CD14-positive monocyte (primary cell): ENCODE results near the gene TMEM187. TPM values are rescaled to one million over a fixed set of nuclear protein-coding genes. Genes with fewer than 3 reads are reported as not detected.

Experiments used
- DNase-seq, 3 donors: peaks; one replicate each; pipeline ENCODE4 v3.0.0-alpha.2; 2011 to 2022
- H2AFZ ChIP-seq: 2 replicates; pipeline ENCODE4 v1.6.0; 2012; ENCODE audit warnings: mild to moderate bottlenecking, low read depth, low read length, inconsistent platforms; ENCODE audit not compliant: insufficient read depth, poor library complexity, severe bottlenecking
- H3K27ac ChIP-seq, 2 donors: 1 replicate in 1 of 2; 2 replicates in 1 of 2; pipeline ENCODE4 v1.5.1; 2012 to 2013; ENCODE audit warnings: low read length in 2 of 2, control low read depth in 1 of 2, inconsistent platforms in 1 of 2, low read depth in 1 of 2, mild to moderate bottlenecking in 1 of 2
- H3K27me3 ChIP-seq, 2 donors: one replicate each; pipeline versions ENCODE4 v1.6.0 to v1.6.1; 2011 to 2013; ENCODE audit warnings: low read length in 2 of 2; ENCODE audit not compliant: control insufficient read depth in 2 of 2, insufficient read depth in 2 of 2
- H3K36me3 ChIP-seq, 2 donors: replicated peaks in 1 of 2; 1 replicate in 1 of 2; 2 replicates in 1 of 2; pipeline versions ENCODE4 v1.5.1 to v1.6.1; 2012 to 2013; ENCODE audit warnings: low read length in 2 of 2, control low read depth in 1 of 2, inconsistent platforms in 1 of 2, mild to moderate bottlenecking in 1 of 2; ENCODE audit not compliant: insufficient read depth in 2 of 2, control insufficient read depth in 1 of 2
- H3K4me1 ChIP-seq, 2 donors: 1 replicate in 1 of 2; 2 replicates in 1 of 2; pipeline versions ENCODE4 v1.5.1 to v1.6.1; 2012 to 2013; ENCODE audit warnings: low read length in 2 of 2, control low read depth in 1 of 2, inconsistent platforms in 1 of 2, mild to moderate bottlenecking in 1 of 2, moderate library complexity in 1 of 2; ENCODE audit not compliant: insufficient read depth in 2 of 2, control insufficient read depth in 1 of 2
- H3K4me2 ChIP-seq: replicated peaks from 2 replicates; pipeline ENCODE3; 2012; ENCODE audit warnings: low read length, moderate library complexity, mild to moderate bottlenecking; ENCODE audit not compliant: poor library complexity, severe bottlenecking; ENCODE audit errors: extremely low read depth
- H3K4me3 ChIP-seq, 3 experiments: fragments of 200-600 bp in 1 of 3; sonication (generic) in 1 of 3; replicated peaks in 1 of 3; 1 replicate in 2 of 3; 2 replicates in 1 of 3; pipeline ENCODE4 v1.5.1; 2011 to 2013; ENCODE audit warnings: low read length in 3 of 3, mild to moderate bottlenecking in 3 of 3, control low read depth in 2 of 3, low read depth in 2 of 3, inconsistent platforms in 1 of 3, moderate library complexity in 1 of 3
- H3K79me2 ChIP-seq: 2 replicates; pipeline ENCODE4 v1.6.0; 2012; ENCODE audit warnings: mild to moderate bottlenecking, control low read depth, inconsistent platforms, low read length, moderate library complexity; ENCODE audit not compliant: insufficient read depth
- H3K9ac ChIP-seq: 2 replicates; pipeline ENCODE4 v1.6.0; 2017; ENCODE audit warnings: low read length, mild to moderate bottlenecking; ENCODE audit not compliant: insufficient read depth, poor library complexity, severe bottlenecking
- H3K9me3 ChIP-seq, 2 donors: replicated peaks in 1 of 2; 1 replicate in 1 of 2; 2 replicates in 1 of 2; pipeline versions ENCODE4 v1.5.1 to v1.6.1; 2012 to 2013; ENCODE audit warnings: low read length in 2 of 2, control low read depth in 1 of 2; ENCODE audit not compliant: control insufficient read depth in 1 of 2, insufficient read depth in 1 of 2
- H4K20me1 ChIP-seq: 2 replicates; pipeline ENCODE4 v1.6.0; 2012; ENCODE audit warnings: mild to moderate bottlenecking, low read length, control low read depth, moderate library complexity; ENCODE audit not compliant: insufficient read depth
- H3K27ac Mint-ChIP-seq, 7 donors: one replicate each; pipeline ENCODE4 v1.8.0; 2020; ENCODE audit warnings: mild to moderate bottlenecking in 7 of 7, mixed read lengths in 7 of 7, moderate library complexity in 6 of 7, inconsistent platforms in 2 of 7
- H3K27me3 Mint-ChIP-seq, 3 donors: one replicate each; pipeline ENCODE4 v1.8.0; 2021 to 2022; ENCODE audit warnings: low read depth in 3 of 3, mild to moderate bottlenecking in 3 of 3, mixed read lengths in 3 of 3, moderate library complexity in 3 of 3, inconsistent platforms in 1 of 3
- H3K36me3 Mint-ChIP-seq, 2 donors: one replicate each; pipeline ENCODE4 v1.8.0; 2020; ENCODE audit warnings: mixed read lengths in 2 of 2, inconsistent platforms in 1 of 2, mild to moderate bottlenecking in 1 of 2
- H3K4me1 Mint-ChIP-seq: one replicate; pipeline ENCODE4 v1.8.0; 2020; ENCODE audit warnings: mild to moderate bottlenecking, mixed read lengths
- H3K4me3 Mint-ChIP-seq, 2 donors: one replicate each; pipeline ENCODE4 v1.8.0; 2020; ENCODE audit warnings: mild to moderate bottlenecking in 2 of 2, mixed read lengths in 2 of 2, moderate library complexity in 1 of 2
- H3K9me3 Mint-ChIP-seq, 7 donors: one replicate each; pipeline ENCODE4 v1.8.0; 2020 to 2022; ENCODE audit warnings: mixed read lengths in 7 of 7, mild to moderate bottlenecking in 6 of 7, moderate library complexity in 6 of 7, inconsistent platforms in 2 of 7
- WGBS: methylation state at CpG from one replicate; pipeline ENCODE4 v1.1.5; 2013; ENCODE audit warnings: missing lambda C conversion rate; ENCODE audit not compliant: insufficient coverage; 5-methylcytosine and 5-hydroxymethylcytosine counted together
- intact Hi-C, 2 donors: fragments of 100-400 bp; cut with micrococcal nuclease; formaldehyde crosslinking; loops; one replicate each; pipeline versions ENCODE4 v1.15.0 to v1.15.1; 2023
- polyA plus RNA-seq, 3 donors: library from polyadenylated mRNA; depleted of rRNA in 1 of 3; unstranded in 2 of 3; stranded (reverse) in 1 of 3; fragments of 300-500 nt in 2 of 3; fragments of >200 nt in 1 of 3; fragmentation: Illumina TruSeq in 2 of 3; gene quantifications; 1 replicate in 2 of 3; 2 replicates in 1 of 3; pipeline ENCODE4 v1.2.3, GENCODE V29; 2012 to 2021
- TF ChIP-seq, protein P1 (sequence below): fragments of 200-600 bp; IDR thresholded peaks from one replicate; pipeline ENCODE4 v1.8.0; 2022; ENCODE audit warnings: antibody characterized with exemption, mild to moderate bottlenecking

The TMEM187 gene
- polyA plus RNA-seq, 3 donors, result 2.8 to 10.3 (median 4.9) TPM

DNA sequence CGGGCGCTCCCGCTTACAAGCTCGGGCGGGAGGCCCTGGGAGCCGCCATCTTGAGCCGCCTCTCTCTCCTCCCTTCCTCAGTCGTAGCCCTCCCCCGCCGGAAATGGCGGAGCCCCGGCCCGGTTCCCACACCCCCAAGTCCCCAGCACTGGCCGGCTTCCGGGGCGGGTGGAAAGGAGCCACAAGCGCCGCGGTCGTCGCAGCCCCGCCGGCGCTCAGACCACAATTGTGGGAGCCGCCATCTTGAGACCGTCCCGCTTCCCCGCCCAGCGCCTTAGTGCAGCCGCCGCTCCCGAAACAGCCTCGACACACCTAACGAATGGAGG is 1.5 kb upstream of the TMEM187 start:
- WGBS, result 0% methylated on average over 17 of the region's 34 CpGs
- Histone ChIP-seq H3K27ac (peak overlapping the region; percentile 99 to 100), H3K27me3 (no peaks in the 10 kb centered on the region), H3K79me2 (peaks cover 77% of the 10 kb centered on the region), H2AFZ (peak overlapping the region; percentile 84), H4K20me1 (peaks cover 59% of the 10 kb centered on the region), H3K9me3 (no peaks in the 10 kb centered on the region), H3K9ac (peak overlapping the region; percentile 97), H3K36me3 (no peaks in the 10 kb centered on the region), H3K4me1 (peaks cover 61 to 66% of the 10 kb centered on the region in 2 donors), H3K4me3 (peak overlapping the region; percentile 90 to 100 (median 99)), H3K4me2 (peak overlapping the region; percentile 87)
- DNase-seq, result peak; percentile 71 to 91 (median 82)
- TF ChIP-seq, protein P1, sequence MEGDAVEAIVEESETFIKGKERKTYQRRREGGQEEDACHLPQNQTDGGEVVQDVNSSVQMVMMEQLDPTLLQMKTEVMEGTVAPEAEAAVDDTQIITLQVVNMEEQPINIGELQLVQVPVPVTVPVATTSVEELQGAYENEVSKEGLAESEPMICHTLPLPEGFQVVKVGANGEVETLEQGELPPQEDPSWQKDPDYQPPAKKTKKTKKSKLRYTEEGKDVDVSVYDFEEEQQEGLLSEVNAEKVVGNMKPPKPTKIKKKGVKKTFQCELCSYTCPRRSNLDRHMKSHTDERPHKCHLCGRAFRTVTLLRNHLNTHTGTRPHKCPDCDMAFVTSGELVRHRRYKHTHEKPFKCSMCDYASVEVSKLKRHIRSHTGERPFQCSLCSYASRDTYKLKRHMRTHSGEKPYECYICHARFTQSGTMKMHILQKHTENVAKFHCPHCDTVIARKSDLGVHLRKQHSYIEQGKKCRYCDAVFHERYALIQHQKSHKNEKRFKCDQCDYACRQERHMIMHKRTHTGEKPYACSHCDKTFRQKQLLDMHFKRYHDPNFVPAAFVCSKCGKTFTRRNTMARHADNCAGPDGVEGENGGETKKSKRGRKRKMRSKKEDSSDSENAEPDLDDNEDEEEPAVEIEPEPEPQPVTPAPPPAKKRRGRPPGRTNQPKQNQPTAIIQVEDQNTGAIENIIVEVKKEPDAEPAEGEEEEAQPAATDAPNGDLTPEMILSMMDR, result no peak
- Mint-ChIP-seq H3K36me3 (peaks cover 4 to 18% of the 10 kb centered on the region in 2 donors), H3K4me1 (peaks cover 57% of the 10 kb centered on the region), H3K27ac (peak overlapping the region; percentile 100), H3K27me3 (peaks cover 0 to 50% (median 0%) of the 10 kb centered on the region in 3 donors), H3K9me3 (peaks cover 0 to 21% (median 8%) of the 10 kb centered on the region in 7 donors), H3K4me3 (peak overlapping the region; percentile 99 to 100)
- intact Hi-C loops, result loop anchor here (5.0 kb wide), 2 partner anchors 36 to 41 kb away; no protein-coding TSS in a partner anchor

DNA sequence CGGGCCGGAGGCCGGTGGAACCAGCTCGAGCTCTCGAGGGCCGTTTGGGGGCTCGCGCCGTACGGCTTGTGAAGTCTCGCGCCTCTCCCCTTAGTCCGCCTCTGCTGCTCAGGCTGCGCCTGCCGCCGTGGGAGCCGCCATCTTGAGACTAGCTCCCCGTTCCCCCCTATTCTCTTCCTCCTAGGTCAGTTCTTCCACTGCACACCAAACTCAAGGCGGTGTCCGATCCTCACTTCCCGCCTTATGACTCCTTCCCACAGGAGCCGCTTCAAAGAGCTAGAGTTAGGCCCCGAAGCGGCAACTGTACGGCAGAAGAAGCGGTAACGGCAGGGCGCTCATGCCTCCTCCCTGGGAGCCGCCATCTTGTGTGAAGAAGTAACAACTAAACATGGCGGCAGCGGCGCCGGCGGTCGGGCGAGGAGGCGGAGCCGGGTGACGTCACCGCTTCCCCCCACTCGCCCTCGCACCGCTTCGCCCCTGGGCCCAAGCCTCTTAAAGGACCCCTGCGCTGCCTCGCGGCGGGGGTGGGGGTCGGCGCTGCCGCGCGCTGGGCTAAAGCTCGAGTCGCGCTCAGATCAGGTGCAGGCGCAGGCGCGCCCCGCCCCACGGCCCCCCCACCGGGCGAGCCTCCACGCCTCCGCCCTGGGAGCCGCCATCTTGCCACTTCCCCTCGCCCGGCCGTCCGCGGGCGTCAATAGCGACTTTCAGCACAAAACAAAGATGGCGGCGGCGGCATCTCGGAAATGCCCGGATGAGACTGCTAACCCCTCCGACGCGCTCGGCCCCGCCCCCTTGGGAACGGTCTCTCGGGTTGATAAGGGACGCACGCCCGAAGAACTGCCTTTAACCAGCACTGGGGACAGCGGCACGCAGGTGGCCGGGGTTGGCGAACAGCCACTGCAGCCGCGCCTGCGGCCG is 845 bp upstream of the TMEM187 start, which contains the start of gene HCFC1:
Gene HCFC1 (minus strand): TSS at position 369 of the 918 bp plus-strand sequence. CDS start 978 bp downstream, outside the sequence.
- H3K4me1 ChIP-seq, result peaks cover 55 to 60% of the 10 kb centered on the region in 2 donors
- Mint-ChIP-seq H3K27me3 (peaks cover 0 to 46% (median 0%) of the 10 kb centered on the region in 3 donors), H3K4me1 (peaks cover 50% of the 10 kb centered on the region), H3K27ac (peak within 1 kb of the TSS; percentile 100), H3K9me3 (peaks cover 0 to 21% (median 8%) of the 10 kb centered on the region in 7 donors), H3K4me3 (peak within 1 kb of the TSS; percentile 99 to 100), H3K36me3 (peaks cover 4 to 14% of the 10 kb centered on the region in 2 donors)
- TF ChIP-seq, protein P1, result no peak
- H2AFZ ChIP-seq, result peak within 1 kb of the TSS; percentile 84
- H3K4me3 ChIP-seq, result peak within 1 kb of the TSS; percentile 90 to 100 (median 99)
- peaks cover 52% of the 10 kb centered on the region for H4K20me1 ChIP-seq
- peak within 1 kb of the TSS; percentile 97 for H3K9ac ChIP-seq
- no peaks in the 10 kb centered on the region for H3K27me3 ChIP-seq
- H3K79me2 ChIP-seq, result peaks cover 77% of the 10 kb centered on the region
- peak; percentile 82 to 93 (median 90) for DNase-seq
- H3K36me3 ChIP-seq, result no peaks in the 10 kb centered on the region
- WGBS, result under 1% methylated on average over 77 of the region's 96 CpGs
- peak within 1 kb of the TSS; percentile 87 for H3K4me2 ChIP-seq
- intact Hi-C loops, result loop anchor here (5.0 kb wide), 2 partner anchors 36 to 41 kb away; no protein-coding TSS in a partner anchor
- H3K9me3 ChIP-seq, result no peaks in the 10 kb centered on the region
- peak within 1 kb of the TSS; percentile 99 to 100 for H3K27ac ChIP-seq
